SHP77 (cell line): Measurements from ENCODE around the gene MUL1.
"Not testable (repeated sequence)": the region's sequence is repeated elsewhere in the genome, so short reads cannot be mapped to it uniquely, and the experiment has no call there.

Experiments
- DNase-seq, 2 experiments: peaks; one replicate each; lab custom pipeline; 2025; lab: John Stamatoyannopoulos, UW

The MUL1 gene, protein sequence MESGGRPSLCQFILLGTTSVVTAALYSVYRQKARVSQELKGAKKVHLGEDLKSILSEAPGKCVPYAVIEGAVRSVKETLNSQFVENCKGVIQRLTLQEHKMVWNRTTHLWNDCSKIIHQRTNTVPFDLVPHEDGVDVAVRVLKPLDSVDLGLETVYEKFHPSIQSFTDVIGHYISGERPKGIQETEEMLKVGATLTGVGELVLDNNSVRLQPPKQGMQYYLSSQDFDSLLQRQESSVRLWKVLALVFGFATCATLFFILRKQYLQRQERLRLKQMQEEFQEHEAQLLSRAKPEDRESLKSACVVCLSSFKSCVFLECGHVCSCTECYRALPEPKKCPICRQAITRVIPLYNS

DNA sequence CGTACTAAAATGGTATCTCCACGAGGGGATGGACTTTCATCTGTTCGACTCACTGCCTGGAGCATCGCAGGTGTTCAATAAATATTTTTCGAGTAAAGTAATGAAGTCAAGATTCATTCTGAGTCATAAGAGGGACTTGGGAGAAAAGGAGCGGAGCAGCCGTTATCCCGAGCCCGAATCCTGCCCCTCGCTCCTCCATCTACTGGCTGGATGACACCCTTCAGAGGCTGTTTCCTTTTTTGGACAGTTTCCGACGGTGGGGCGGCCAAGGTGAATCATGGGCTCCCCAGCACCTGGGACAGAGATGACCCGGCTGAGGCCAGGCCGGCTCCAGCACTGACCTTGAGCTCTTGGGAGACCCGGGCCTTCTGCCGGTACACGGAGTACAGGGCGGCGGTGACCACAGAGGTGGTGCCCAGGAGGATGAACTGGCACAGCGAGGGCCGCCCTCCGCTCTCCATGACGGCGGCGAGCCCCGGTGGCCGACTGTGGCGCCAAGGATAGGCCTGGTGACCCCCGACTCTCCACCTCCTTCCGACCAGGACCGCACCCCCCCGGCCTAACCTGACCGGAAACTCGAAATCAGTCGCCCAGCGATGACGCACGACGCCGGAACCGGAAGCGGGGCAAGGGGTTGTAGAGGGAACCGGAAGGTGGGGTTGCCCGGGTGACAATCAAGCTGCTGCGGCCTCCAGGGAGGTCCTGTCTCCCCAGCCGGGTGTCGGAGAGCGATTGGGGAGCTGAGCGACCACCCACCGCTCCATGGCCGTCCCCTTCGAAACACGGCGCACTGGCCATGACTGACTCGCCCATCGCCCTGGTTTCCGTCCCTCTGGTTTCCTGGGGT is at the start of gene MUL1:
Gene MUL1, minus strand, starts transcription at position 588 of the 847 bp plus-strand sequence. Its CDS starts 127 bp downstream, at position 461.
- peak; percentile 93 to 94 for DNase-seq

DNA sequence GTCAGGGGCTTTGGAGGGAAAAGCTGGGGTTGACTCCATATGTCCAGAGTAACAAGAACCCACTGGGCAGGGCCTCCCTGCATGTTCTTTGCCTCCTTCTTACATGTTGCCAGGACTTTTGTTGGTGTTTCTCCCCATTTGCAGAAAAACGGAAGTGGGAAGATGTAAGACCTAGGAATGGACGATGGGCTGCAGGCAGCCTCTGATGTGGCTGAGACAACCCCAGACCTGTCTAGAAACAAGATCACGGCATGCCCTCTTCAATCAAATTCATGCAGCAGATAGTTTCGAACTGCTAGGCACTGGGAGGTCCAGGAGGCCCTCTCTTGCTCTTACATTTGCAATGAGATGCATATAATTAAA is 47.8 kb upstream of the MUL1 start:
- no peak for DNase-seq

DNA sequence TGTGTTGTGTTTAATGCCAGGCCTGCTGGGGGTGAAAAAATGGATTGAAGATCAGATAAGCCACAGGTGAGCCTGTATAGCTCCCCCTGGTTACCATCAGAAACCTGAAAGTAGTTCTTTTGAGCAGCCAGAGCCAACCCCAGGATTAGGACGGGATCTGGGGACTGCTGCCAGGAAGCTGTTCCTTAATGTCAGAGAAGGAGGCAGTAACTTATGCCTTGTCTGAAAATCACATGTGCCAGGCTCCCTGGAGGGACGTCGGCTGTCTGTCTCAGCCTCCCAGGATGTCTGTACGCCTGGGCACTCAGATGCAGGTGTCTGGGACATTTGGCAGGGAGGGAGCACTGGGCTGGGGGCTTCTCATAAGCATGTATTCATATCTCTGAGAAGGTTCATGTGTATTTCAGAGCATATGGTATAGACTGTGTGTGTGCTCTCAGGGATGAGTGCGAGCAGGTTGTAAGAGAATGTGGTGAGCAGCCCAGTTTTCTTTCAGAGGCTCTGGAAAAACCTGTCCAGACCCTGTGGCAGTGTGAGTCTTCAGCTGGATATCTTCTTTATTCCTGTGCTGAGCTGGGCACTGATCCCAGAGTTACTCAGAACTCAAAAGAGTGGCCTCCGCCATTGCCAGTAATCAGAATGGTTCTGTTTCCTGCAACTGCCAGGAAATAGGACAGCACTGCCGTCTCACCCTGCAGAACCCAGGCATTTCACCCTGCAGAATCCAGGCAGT is 47.2 kb upstream of the MUL1 start:
- DNase-seq = no peak

DNA sequence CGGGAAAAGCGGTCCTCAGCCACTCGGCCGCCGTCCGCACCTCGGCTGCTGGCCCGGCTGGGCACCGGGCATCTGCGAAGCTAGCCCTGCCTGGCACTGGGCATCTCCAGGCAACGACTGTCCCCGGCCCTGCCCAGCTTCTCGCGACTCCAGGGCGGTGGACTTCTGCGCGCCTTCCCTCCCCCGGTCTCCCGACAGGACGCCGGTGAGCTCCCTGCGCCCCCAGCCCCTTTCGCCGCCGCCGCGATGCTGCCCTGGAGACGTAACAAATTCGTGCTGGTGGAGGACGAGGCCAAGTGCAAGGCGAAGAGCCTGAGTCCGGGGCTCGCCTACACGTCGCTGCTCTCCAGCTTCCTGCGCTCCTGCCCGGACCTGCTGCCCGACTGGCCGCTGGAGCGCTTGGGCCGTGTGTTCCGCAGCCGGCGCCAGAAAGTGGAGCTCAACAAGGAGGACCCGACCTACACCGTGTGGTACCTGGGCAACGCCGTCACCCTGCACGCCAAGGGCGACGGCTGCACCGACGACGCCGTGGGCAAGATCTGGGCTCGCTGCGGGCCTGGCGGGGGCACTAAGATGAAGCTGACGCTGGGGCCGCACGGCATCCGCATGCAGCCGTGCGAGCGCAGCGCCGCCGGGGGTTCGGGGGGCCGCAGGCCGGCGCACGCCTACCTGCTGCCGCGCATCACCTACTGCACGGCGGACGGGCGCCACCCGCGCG is 44.9 kb upstream of the MUL1 start:
- DNase-seq = no peak

DNA sequence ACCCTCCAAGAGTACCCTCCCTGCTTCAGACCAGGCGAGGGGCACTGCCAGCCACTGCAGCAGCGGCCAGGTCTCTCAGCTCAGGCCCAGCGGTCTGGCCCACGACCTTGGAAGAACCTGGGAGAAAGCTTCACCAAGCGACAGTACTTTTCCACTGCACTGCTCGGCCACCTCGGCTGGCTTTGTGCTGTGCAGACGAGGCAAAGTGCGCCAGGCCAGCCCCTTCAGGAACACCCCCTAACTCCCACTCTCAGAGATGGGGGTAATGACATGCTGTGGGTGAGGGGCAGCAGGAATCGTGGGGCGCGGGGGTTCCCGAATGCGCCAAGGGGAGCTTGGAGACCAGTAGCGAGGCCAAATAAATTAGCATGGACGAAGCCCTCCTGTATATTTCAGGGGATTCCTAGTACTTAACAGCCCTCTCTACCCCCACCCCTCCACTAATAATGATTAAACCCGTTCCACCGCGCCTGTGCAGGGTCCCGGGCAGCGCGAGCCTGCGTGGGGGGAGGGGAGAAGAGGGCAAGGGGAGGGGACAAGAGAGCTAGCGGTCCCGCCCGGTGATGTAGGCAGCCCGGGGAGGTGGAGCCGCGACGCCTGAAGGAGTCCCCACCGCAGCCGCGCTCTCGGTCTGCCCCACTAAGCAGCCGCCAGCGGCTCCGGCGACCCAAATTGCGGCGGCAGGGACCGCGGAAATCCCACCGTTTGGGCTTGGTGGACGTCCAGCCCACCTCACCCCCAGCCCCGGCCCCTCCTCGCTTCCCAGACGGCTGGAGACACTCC is 44.2 kb upstream of the MUL1 start, which contains the start of gene FAM43B:
Gene FAM43B, plus strand, starts transcription at position 629 of the 783 bp plus-strand sequence. CDS start 401 bp downstream, outside the sequence.
- no peak for DNase-seq

DNA sequence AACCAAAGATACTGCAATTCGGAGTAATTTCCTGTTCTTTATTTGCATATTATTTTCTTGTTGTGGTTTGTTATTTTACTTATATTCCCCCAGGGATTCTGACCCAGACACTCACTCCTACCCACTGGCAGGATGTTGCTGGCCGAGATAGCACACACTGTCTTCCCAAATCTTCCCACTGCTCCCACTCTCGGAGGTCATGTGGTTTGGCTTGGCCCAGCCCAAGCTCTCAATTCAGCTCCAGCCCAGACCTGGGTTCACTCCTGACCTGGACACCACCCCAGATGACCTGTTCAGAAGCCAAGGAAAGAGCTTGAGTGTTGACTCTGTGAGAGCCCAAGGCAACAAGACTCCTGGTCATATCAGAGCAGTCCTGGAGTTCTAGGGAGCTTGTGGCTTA is 43.2 kb upstream of the MUL1 start:
- no peak for DNase-seq

DNA sequence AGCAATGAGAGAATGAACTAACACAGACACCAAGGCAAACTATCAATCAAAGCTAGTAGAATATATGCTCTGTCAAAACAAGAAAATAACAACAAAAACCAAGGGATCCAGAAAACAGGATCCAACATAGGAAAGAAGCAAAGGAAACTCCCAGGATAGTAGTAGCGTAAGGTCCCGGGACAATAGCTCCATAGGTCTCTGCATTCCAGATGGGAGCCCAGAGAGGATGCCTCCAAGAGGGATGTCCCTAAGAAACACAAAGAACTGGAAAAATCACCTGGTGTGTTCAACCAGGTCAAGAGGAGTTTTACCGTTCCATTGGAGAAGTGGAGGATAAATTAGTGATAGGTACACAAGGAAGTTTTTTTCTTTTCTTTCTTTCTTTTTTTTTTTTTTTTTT is 38.7 kb upstream of the MUL1 start:
- no peak for DNase-seq

DNA sequence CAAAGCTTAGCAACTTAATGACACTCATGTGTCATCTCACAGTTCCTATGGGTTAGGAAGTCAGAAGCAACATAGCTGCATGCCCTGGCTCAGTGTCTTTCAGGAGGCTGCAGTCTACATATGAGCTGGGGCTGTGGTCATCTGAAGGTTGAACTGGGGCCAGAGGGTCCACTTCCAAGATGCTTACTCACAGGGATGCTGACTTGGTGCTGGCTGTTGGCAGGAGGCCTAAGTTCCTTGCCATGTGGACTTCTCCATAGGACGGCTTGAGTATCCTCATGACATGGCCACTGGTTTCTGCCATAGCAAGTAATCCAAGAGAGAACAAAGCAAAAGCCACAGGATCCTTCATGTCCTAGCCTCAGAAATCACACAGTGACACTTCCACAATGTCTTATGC is 32.3 kb upstream of the MUL1 start:
- DNase-seq = no peak

DNA sequence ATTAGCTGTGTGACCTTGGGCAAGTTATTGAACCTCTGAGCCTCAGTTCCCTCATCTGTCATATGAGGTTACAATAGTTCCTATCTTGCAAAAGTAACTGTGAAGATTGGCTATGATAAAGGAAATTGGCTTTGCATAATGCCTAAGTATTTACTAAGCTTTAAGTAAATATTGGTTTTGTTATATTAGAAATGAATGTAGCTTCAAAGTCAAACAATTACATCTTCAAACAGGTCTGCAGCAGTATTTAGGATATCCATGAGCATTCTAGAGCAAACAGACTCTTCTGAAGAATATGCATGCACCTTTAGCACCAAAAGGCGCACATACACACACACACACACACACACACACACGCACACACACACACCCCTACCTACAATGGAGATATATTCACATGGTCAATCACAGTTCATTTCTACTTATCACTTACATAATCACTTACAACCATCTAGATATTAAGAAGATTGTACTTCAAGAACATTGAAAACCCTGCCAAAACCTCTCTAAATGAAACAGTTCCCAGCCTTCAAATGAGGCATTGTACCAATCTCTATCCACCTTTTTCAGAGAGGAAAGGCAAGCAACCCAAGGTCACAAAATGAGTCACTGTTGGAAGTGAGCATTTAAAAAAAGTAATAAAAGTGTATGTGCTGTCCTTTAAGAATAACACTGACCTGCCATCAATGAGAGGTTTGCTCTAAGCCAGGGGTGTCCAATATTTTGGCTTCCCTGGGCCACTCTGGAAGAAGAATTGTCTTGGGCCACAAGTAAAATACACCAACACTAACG is 31.0 kb upstream of the MUL1 start:
- no peak for DNase-seq

DNA sequence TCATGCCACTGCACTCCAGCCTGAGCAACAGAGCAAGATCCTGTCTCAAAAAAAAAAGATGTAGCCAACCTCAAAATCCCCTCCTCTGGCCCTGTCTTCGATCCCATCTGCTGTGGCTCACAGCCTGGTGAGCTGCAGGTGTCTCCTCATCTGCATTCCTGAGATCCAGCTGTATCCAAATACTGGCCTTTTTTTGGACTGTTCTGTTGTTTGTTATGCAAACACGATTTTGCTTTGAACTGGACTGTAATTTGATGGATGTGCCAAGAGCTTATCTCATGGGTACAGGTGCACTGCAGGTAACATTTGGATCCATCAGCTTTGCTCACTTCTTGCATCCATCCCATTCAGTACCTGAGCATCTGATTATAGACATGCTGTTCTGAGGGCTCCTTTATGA is 30.3 kb upstream of the MUL1 start:
- DNase-seq = no peak

DNA sequence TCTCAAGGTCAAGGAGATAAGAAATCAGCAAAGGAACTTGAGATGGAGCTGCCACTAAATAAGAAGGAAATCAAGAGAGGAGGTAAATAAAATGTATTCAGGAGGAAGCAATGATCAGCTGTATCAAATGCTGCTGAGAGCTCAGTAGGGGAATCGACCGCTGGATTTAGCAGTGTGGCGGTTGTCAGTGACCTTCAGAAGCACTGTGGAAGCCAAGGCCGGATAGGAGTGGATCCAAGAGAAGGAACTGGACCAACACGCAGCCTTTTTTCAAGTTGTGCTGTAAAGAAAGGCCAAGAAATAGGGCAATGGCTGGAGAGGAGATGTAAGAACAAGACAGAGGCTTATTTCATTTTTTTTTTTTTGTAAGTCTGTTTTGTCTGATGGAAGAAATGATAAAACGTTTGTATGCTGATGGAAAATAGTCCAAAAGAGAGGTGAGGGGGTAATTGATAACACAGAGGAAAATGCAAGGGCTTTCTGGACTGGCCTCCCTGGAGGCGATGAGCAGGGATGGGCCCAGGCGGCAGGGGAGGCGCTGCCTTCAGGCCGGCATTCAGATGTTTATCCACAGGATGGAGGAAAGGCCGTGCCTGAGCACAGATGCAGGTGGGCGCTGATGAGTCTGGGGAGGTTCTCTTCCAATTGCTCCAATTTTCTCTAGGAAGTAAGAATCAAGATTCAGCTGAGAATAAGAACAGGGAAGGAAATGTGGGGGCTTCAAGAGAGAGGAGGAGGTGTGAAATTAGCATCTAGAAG is 26.9 kb upstream of the MUL1 start:
- DNase-seq = no peak

DNA sequence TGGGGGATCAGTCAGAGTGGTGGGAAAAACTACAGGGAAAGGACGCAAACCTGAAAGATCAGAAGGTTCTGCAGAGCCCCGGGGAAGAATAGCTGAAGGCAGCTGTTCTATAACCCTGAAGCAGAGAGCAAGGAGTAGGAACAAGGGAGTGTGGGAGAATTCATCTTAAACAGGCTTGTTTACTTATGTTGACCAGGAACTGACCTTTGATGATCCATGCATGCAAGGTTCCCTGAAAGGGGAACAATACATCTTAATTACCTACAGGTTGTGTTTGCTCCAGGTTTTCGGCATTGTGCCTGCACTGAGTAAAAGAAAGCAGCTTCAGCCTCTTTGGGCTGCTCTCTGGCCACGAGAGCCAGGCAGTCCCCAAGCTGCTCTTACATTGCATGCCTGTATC is 25.7 kb upstream of the MUL1 start:
- no peak for DNase-seq

DNA sequence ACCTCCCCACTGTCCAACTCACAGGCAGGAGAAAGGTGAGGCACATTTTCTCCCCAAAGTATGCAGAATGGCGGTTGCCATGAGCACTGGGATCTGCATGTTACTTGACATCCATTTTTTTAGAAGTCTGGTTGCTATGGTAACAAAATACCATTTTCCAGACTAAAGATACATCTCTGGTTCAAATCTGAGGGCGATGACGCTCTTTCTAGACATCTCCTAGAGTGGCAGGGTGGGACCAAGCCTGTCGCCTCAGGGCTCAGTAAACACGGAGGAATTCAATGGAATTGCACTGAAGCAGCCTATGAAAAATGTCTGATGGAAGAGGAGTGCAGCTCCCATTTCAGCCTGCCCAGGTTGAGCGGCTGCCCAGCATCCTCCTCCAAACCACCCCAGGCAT is 22.9 kb upstream of the MUL1 start:
- DNase-seq = no peak

DNA sequence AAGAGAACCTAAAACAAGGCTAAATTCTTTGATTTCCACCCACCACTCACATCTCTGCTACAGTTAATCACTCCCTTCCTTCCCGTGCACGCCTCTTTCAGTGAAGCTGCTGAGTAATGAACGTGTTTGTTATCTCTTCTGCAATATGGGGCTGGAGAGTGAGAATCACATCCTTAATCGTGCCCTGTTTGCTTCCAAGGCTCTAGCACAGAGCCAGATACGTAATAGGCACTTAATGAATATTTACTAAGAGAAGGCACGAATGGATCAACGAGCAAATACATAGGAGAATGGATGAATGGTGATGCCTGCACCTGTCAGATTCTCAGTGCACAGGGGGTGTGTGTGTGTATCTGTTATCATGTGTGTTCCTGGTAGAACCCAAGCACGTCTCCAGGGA is 22.4 kb upstream of the MUL1 start:
- no peak for DNase-seq

DNA sequence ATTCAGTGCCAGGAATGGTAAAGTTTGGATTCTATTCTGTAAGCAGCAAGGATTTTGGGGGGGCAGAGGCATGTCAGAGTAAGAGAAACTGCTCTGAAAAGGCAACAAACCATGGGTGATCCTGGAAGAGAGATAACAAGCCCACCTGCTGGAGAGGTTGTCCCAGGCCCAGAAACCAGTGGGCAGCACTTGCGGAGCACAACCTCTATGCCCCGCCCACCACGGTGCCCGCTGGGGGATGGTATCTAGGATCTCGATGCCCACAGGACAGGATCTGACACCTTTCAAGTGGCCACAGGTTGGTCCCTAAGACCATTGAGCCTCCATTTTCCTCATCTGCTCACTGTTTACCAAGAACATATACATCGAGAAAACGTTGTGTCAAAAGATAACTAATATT is 20.3 kb upstream of the MUL1 start:
- no peak for DNase-seq

DNA sequence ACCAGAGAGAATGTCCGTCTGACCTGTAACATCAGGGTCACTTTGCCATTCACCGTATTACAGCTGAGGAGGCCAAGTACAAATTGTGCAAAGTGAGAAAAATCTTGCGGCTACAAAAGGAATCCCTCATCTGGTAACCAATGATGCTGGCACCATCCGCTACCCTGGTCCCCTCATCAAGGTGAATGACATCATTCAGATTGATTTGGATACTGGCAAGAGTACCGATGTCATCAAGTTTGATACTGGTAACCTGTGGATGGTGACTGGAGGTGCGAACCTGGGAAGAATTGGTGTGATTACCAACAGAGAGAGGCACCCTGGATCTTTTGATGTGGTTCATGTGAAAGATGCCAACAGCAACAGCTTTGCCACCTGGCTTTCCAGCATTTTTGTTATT is 18.3 kb upstream of the MUL1 start:
- DNase-seq = no peak

DNA sequence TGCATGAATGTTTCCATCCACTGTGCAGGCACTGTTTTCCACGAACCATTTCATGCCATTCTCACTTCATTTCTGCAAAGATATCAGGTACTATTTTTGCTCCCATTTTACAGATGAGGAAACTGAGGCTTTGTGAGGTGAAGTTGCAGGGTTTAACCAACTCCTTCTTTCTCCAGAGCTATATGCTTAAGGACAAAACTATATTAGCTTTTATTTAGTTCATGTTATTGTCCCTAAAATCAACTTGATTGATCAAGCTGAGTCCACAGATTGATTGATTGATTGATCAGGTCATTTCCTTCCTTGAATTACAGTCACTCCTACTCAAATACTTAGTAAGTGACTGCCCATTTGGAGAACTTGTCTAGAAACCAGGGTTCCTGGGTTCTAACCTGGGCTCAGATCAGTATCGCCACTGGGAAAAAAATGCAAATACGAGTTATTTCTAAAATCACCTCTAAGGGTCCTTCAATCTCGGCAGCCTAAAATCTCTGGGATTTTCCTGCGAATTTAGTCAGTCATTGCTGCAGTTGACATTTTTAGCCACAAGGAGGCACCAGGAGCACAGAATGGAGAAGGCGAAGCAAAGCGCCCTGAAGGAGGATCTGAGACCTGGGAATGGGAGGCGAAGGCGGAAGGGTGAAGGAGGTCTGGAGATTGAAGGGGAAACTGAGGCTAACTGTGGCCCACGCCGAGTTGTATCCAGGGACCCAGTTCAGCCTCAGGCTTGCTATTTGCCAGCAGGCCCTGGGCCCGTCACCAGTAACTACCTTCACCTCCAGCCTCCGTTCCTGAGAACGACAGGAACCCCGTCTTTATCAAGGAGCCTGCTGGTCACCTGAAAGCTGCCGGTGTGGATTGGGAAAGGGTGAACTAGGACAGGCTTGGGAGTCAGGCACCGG is 14.3 kb upstream of the MUL1 start:
- peak; percentile 38 to 59 for DNase-seq

DNA sequence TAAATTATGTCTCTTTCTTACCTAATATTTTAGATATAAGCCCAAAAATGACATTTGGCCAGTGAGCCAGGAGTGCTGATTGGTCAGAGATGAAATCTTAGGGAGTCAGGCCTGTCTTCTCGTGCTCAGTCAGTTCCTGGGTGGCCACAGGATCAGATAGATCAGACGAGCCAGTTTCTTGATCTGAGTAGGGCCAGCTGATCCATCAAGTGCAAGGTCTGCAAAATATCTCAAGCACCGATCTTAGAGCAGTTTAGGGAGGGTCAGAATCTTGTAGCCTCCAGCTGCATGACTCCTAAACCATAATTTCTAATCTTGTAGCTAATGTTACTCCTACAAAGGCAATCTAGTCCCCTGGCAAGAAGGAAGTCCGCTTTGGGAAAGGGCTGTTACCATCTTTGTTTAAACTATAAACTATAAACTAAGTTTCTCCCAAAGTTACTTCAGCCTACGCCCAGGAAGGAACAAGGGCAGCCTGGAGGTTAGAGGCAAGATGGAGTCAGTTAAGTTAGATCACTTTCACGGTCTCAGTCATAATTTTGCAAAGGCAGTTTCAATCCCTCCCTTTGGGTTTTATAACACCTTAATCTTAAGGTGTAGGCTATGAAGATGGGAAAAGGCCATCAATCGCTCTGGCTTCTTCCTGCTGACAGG is 11.8 kb upstream of the MUL1 start:
- not testable (repeated sequence) for DNase-seq
